ENCODE data around the gene KCNJ1. TPM values are rescaled to one million over a fixed set of nuclear protein-coding genes. Genes with fewer than 3 reads are reported as not detected.

KCNJ1 gene
- total and polyA plus RNA-seq, 2 of the 8 experiments (the other 6 are each of a cell fraction or from before 2014, with no cell fraction given) = 0.17 to 0.23 TPM

- TF ChIP-seq SIX5 (IDR thresholded peaks at IDR 0.05; ENCODE audit: low read depth, low read length) (no peak), RBBP5 (IDR thresholded peaks at IDR 0.05; ENCODE audit: borderline replicate concordance, low read depth, low read length) (no peak), SRF (IDR thresholded peaks at IDR 0.05; ENCODE audit: low read depth, low read length) (no peak), POLR2A (IDR thresholded peaks at IDR 0.05; ENCODE audit: control extremely low read depth in 1 of 2, low read depth in 2 of 2, low read length in 2 of 2) (no peak), SIN3A (conservative IDR thresholded peaks at IDR 0.05 in 1 of 2, IDR thresholded peaks at IDR 0.05 in 1 of 2; ENCODE audit: low read depth in 1 of 2, low read length in 2 of 2) (no peak), USF2 (IDR thresholded peaks at IDR 0.05; ENCODE audit: low read length) (no peak), RXRA (IDR thresholded peaks at IDR 0.05; ENCODE audit: insufficient read depth, low read depth, low read length) (no peak)
These were observed 45.5 kb downstream of the KCNJ1 start (continued) for GRCh38 chr11:128821556-128821955.

Data from H1 (cell line).